ENCODE measurements around the gene TNNI3K. TPM values are rescaled to one million over a fixed set of nuclear protein-coding genes. Genes with fewer than 3 reads are reported as not detected.

Gene TNNI3K
- total and polyA plus RNA-seq, 2 of the 8 experiments (the other 6 are each of a cell fraction or from before 2014, with no cell fraction given): 0.41 to 0.48 TPM

DNA sequence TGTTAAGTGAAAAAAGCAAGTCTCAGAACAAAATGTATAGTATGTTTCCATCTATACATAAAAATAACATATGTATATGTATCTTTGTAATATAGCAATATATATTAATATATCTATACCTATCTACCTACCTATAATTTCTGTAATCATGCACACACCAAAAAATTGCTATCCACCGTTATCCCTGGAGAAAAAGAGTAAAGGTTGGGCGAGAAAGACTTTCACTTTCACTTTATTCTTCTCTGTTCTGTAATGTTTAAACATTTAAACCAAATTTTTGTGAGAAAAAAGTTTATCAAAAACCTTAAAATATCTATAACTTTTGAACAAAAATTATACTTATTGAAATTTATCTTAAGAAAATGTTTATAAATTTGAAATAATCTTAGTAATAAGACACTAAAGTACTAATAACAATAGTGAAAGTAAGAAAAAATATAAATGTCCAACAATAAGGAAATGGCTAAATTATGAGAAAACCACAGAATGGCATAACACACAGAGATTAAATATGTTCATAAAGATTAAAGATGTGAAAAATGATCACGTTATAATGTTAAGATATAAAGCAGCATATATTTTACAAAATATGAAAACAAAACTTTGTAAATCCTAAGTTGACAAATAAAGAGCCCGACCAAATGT, 351.2 kb downstream of the TNNI3K start:
- Histone ChIP-seq H2AFZ (ENCODE audit: low read length) (no peak overlapping the region), H3K27ac (ENCODE audit: low read depth, low read length) (no peak overlapping the region), H3K36me3 (ENCODE audit: control insufficient read depth in 2 of 4, insufficient read depth in 4 of 4, low read length in 3 of 4) (no peaks in the 10 kb centered on the region), H3K23ac (ENCODE audit: insufficient read length) (no peak overlapping the region), H3K14ac (ENCODE audit: insufficient read length) (no peak overlapping the region), H3K56ac (replicated peaks; ENCODE audit: insufficient read length, low read depth, low read length) (no peak overlapping the region), H3K9ac (replicated peaks in 1 of 4; ENCODE audit: extremely low read depth in 1 of 4, low read depth in 3 of 4, low read length in 3 of 4) (no peak overlapping the region), H2BK5ac (ENCODE audit: low read depth, low read length) (no peak overlapping the region), H2BK20ac (ENCODE audit: low read length) (no peak overlapping the region), H2BK12ac (ENCODE audit: low read depth, low read length) (no peak overlapping the region), H3K4me1 (replicated peaks in 1 of 4; ENCODE audit: control insufficient read depth in 3 of 4, insufficient read depth in 4 of 4, low read length in 3 of 4) (peaks cover 0 to 2% (median 0%) of the 10 kb centered on the region in 4 experiments; a peak in 1 of 7 replicates), H3K18ac (ENCODE audit: extremely low read depth, low read length) (no peak overlapping the region), H3K4me3 (ENCODE audit: extremely low read depth in 1 of 4, insufficient read depth in 2 of 4, low read depth in 3 of 4, low read length in 4 of 4) (no peak overlapping the region), H3K27me3 (replicated peaks in 1 of 4; ENCODE audit: control insufficient read depth in 3 of 4, extremely low read depth in 1 of 4, insufficient read depth in 3 of 4, low read length in 3 of 4) (no peaks in the 10 kb centered on the region), H2BK15ac (ENCODE audit: low read length) (no peak overlapping the region), H3K23me2 (ENCODE audit: low read depth, low read length) (no peaks in the 10 kb centered on the region), H4K91ac (replicated peaks; ENCODE audit: insufficient read length, low read length) (no peak overlapping the region), H4K8ac (ENCODE audit: extremely low read depth, insufficient read depth, low read length) (no peak overlapping the region), H4K5ac (ENCODE audit: insufficient read length, low read depth, low read length) (no peak overlapping the region), H3K4me2 (ENCODE audit: insufficient read depth in 1 of 2, low read depth in 2 of 2, low read length in 2 of 2) (no peak overlapping the region), H3K9me3 (ENCODE audit: insufficient read depth in 2 of 2, low read depth in 1 of 2, low read length in 1 of 2) (no peaks in the 10 kb centered on the region), H3K4ac (replicated peaks; ENCODE audit: insufficient read length, low read depth, low read length) (no peak overlapping the region), H2BK120ac (replicated peaks; ENCODE audit: low read depth, low read length) (no peak overlapping the region), H2AK5ac (ENCODE audit: low read depth, low read length) (no peak overlapping the region), H4K20me1 (replicated peaks in 1 of 2; ENCODE audit: control insufficient read depth in 1 of 2, insufficient read depth in 2 of 2, low read length in 2 of 2) (no peaks in the 10 kb centered on the region), H3K79me1 (ENCODE audit: low read depth, low read length) (no peaks in the 10 kb centered on the region), H3K79me2 (ENCODE audit: control insufficient read depth in 1 of 2, insufficient read depth in 2 of 2, low read length in 2 of 2) (no peaks in the 10 kb centered on the region)
- no peak for DNase-seq (ENCODE audit: low read depth in 1 of 2, low spot score in 2 of 2)
- no peak for FAIRE-seq
- ChIA-PET CTCF (ENCODE audit: partially characterized antibody) (no interaction called here), POLR2A (ENCODE audit: partially characterized antibody) (no interaction called here)
- WGBS, 2 experiments (ENCODE audit: extremely low coverage in 1 of 2, insufficient coverage in 1 of 2, insufficient read length in 1 of 2, insufficient replicate concordance in 2 of 2, low coverage in 1 of 2, low lambda C conversion rate in 2 of 2, missing lambda C conversion rate in 1 of 2): 84% methylated on average over 4 of the region's 4 CpGs; no CpG with 5 or more reads in 1 of the 2 experiments
- TF ChIP-seq SRF (IDR thresholded peaks at IDR 0.05; ENCODE audit: low read depth, low read length) (no peak), TBP (IDR thresholded peaks at IDR 0.05; ENCODE audit: low read depth, low read length) (no peak)

Data from H1 (cell line).